OCI-LY3 (cell line): ENCODE data around the gene TTC21A.

ENCODE experiments used
- H2AFZ ChIP-seq: fragments of 200-600, 300-600 bp; shearing (Covaris generic); 2 replicates; pipeline ENCODE4 v1.6.0; 2014; ENCODE audit warnings: antibody characterized with exemption, low read depth, low read length
- H3K27ac ChIP-seq: fragments of 200-600, 300-600 bp; sonication (generic); 2 replicates; pipeline ENCODE4 v1.5.1; 2014; ENCODE audit warnings: mild to moderate bottlenecking, low read length, moderate library complexity, mixed read lengths
- H3K27me3 ChIP-seq: fragments of 200-600, 300-600 bp; sonication (generic); 2 replicates; pipeline ENCODE4 v1.6.1; 2014; ENCODE audit warnings: low read depth, low read length, mixed read lengths
- H3K36me3 ChIP-seq: fragments of 200-600, 300-600 bp; sonication (generic); replicated peaks from 2 replicates; pipeline ENCODE3; 2014; ENCODE audit warnings: low read depth, low read length, mixed read lengths
- H3K4me1 ChIP-seq: fragments of 300-600, 200-600 bp; sonication (generic); 2 replicates; pipeline ENCODE4 v1.6.1; 2014; ENCODE audit warnings: low read length, mixed read lengths
- H3K4me2 ChIP-seq: fragments of 200-600, 300-600 bp; sonication (generic); 2 replicates; pipeline ENCODE4 v1.6.1; 2014; ENCODE audit warnings: low read length, mixed read lengths
- H3K4me3 ChIP-seq: fragments of 300-600, 200-600 bp; sonication (generic); 2 replicates; pipeline ENCODE4 v1.5.1; 2014; ENCODE audit warnings: antibody characterized with exemption, mild to moderate bottlenecking, low read length, moderate library complexity
- H3K79me2 ChIP-seq: fragments of 300-600, 200-600 bp; shearing (Covaris generic); 2 replicates; pipeline ENCODE4 v1.6.1; 2014; ENCODE audit warnings: mild to moderate bottlenecking, low read length, mixed read lengths
- H3K9ac ChIP-seq: fragments of 300-600, 200-600 bp; shearing (Covaris generic); 2 replicates; pipeline ENCODE4 v1.6.0; 2014; ENCODE audit warnings: mild to moderate bottlenecking, low read length, moderate library complexity
- H3K9me3 ChIP-seq: fragments of 200-600, 300-600 bp; shearing (Covaris generic); 2 replicates; pipeline ENCODE4 v1.6.1; 2014; ENCODE audit warnings: low read length, mixed read lengths; ENCODE audit not compliant: insufficient read depth
- H4K20me1 ChIP-seq: fragments of 200-600, 300-600 bp; sonication (generic); 2 replicates; pipeline ENCODE4 v1.6.1; 2016; ENCODE audit warnings: low read length, mixed read lengths; ENCODE audit not compliant: insufficient read depth
- CTCF ChIP-seq: fragments of 200-600, 300-600 bp; sonication (generic); IDR thresholded peaks from 2 replicates; pipeline ENCODE4 v1.5.1; 2014; ENCODE audit warnings: antibody characterized with exemption, low read length, low read depth
- EZH2phosphoT487 ChIP-seq: fragments of 200-600 bp; shearing (Covaris generic); IDR thresholded peaks from 2 replicates; pipeline ENCODE4 v1.6.1; 2018; ENCODE audit warnings: antibody characterized with exemption, mixed run types, low read depth

Gene TTC21A

GRCh38 chr3:39094851-39095677 lies 12.4 kb upstream of the TTC21A start:
- no peak overlapping the region for H3K27ac ChIP-seq
- no peak overlapping the region for H3K4me2 ChIP-seq
- no peak overlapping the region for H3K4me3 ChIP-seq
- H3K9me3 ChIP-seq, result no peaks in the 10 kb centered on the region
- H3K9ac ChIP-seq, result no peak overlapping the region
- no peaks in the 10 kb centered on the region for H3K4me1 ChIP-seq
- no peak overlapping the region for H2AFZ ChIP-seq
- H3K27me3 ChIP-seq, result no peaks in the 10 kb centered on the region
- TF ChIP-seq CTCF (no peak), EZH2phosphoT487 (no peak)
- no peaks in the 10 kb centered on the region for H4K20me1 ChIP-seq
- H3K79me2 ChIP-seq, result no peaks in the 10 kb centered on the region
- H3K36me3 ChIP-seq, result peaks cover 68% of the 10 kb centered on the region

- Histone ChIP-seq H3K4me1 (no peaks in the 10 kb centered on the region), H3K27me3 (no peaks in the 10 kb centered on the region), H3K9ac (no peak overlapping the region), H3K4me2 (no peak overlapping the region), H3K79me2 (no peaks in the 10 kb centered on the region), H3K9me3 (no peaks in the 10 kb centered on the region), H2AFZ (no peak overlapping the region), H3K4me3 (no peak overlapping the region), H3K36me3 (peaks cover 68% of the 10 kb centered on the region), H3K27ac (no peak overlapping the region), H4K20me1 (no peaks in the 10 kb centered on the region; the same call in 1 of the 2 replicates)
- TF ChIP-seq EZH2phosphoT487 (no peak), CTCF (no peak)
Observed at GRCh38 chr3:39095778-39096177, 11.7 kb upstream of the TTC21A start.

- H3K36me3 ChIP-seq, result peaks cover 65% of the 10 kb centered on the region
- no peak for TF ChIP-seq CTCF
- TF ChIP-seq EZH2phosphoT487, result no peak
Observed at GRCh38 chr3:39096775-39097174, 10.7 kb upstream of the TTC21A start.

GRCh38 chr3:39097716-39098472 lies 9.6 kb upstream of the TTC21A start:
- Histone ChIP-seq H3K27ac (no peak overlapping the region), H3K79me2 (no peaks in the 10 kb centered on the region), H3K9ac (no peak overlapping the region), H3K36me3 (peaks cover 62% of the 10 kb centered on the region), H4K20me1 (peaks cover 4% of the 10 kb centered on the region), H3K4me2 (no peak overlapping the region), H2AFZ (no peak overlapping the region), H3K27me3 (no peaks in the 10 kb centered on the region), H3K4me1 (no peaks in the 10 kb centered on the region), H3K4me3 (no peak overlapping the region), H3K9me3 (no peaks in the 10 kb centered on the region)
- no peak for TF ChIP-seq EZH2phosphoT487
- no peak for TF ChIP-seq CTCF

More at GRCh38 chr3:39096775-39097174, 10.7 kb upstream of the TTC21A start:
- H4K20me1 ChIP-seq, result no peaks in the 10 kb centered on the region; the same call in 1 of the 2 replicates
- no peaks in the 10 kb centered on the region for H3K4me1 ChIP-seq
- H3K9me3 ChIP-seq, result no peaks in the 10 kb centered on the region
- H3K4me2 ChIP-seq, result no peak overlapping the region
- no peak overlapping the region for H2AFZ ChIP-seq
- H3K9ac ChIP-seq, result no peak overlapping the region
- H3K4me3 ChIP-seq, result no peak overlapping the region
- no peaks in the 10 kb centered on the region for H3K27me3 ChIP-seq
- no peak overlapping the region for H3K27ac ChIP-seq
- no peaks in the 10 kb centered on the region for H3K79me2 ChIP-seq
